ENCODE measurements around the gene PLK5.
"Not testable (repeated sequence)": the region's sequence is repeated elsewhere in the genome, so short reads cannot be mapped to it uniquely, and the experiment has no call there.

Gene PLK5

GRCh38 chr19:1523412-1524286 lies at the start of gene PLK5:
Gene PLK5, plus strand, starts transcription at chr19:1524077. Its CDS starts 2,920 bp downstream, at chr19:1526997.
- Histone ChIP-seq H3K36me3 (ENCODE audit: insufficient read depth, low read length) (no peaks in the 10 kb centered on the region), H3K4me3 (ENCODE audit: low read depth in 1 of 2, low read length in 2 of 2) (peak within 1 kb of the TSS in 1 of 2 donors; percentile 20), H3K27me3 (ENCODE audit: control insufficient read depth in 1 of 2, insufficient read depth in 2 of 2, low read length in 2 of 2) (peaks cover 20 to 51% of the 10 kb centered on the region in 2 donors), H3K4me1 (ENCODE audit: insufficient read depth, low read length) (peaks cover 3% of the 10 kb centered on the region), H3K9ac (ENCODE audit: low read length) (no peak within 1 kb of the TSS), H3K27ac (ENCODE audit: low read depth, low read length) (no peak within 1 kb of the TSS), H3K9me3 (ENCODE audit: low read length) (no peaks in the 10 kb centered on the region)

- H3K9ac ChIP-seq (ENCODE audit: low read length) = no peak overlapping the region
- H3K9me3 ChIP-seq (ENCODE audit: low read length) = no peaks in the 10 kb centered on the region
- peaks cover 5% of the 10 kb centered on the region for H3K36me3 ChIP-seq (ENCODE audit: insufficient read depth, low read length)
- peaks cover 28 to 45% of the 10 kb centered on the region in 2 donors for H3K27me3 ChIP-seq (ENCODE audit: control insufficient read depth in 1 of 2, insufficient read depth in 2 of 2, low read length in 2 of 2)
- no peak overlapping the region for H3K27ac ChIP-seq (ENCODE audit: low read depth, low read length)
- H3K4me3 ChIP-seq (ENCODE audit: low read depth in 1 of 2, low read length in 2 of 2) = no peak overlapping the region
- peaks cover 24% of the 10 kb centered on the region for H3K4me1 ChIP-seq (ENCODE audit: insufficient read depth, low read length)
Observed at GRCh38 chr19:1474765-1475351, 49.0 kb upstream of the PLK5 start.

- H3K9ac ChIP-seq (ENCODE audit: low read length) = no peak overlapping the region
- peaks cover 27 to 35% of the 10 kb centered on the region in 2 donors for H3K27me3 ChIP-seq (ENCODE audit: control insufficient read depth in 1 of 2, insufficient read depth in 2 of 2, low read length in 2 of 2)
- no peaks in the 10 kb centered on the region for H3K9me3 ChIP-seq (ENCODE audit: low read length)
- no peak overlapping the region for H3K4me3 ChIP-seq (ENCODE audit: low read depth in 1 of 2, low read length in 2 of 2)
- H3K27ac ChIP-seq (ENCODE audit: low read depth, low read length) = no peak overlapping the region
- peaks cover 5% of the 10 kb centered on the region for H3K36me3 ChIP-seq (ENCODE audit: insufficient read depth, low read length)
- peaks cover 17% of the 10 kb centered on the region for H3K4me1 ChIP-seq (ENCODE audit: insufficient read depth, low read length)
Observed at GRCh38 chr19:1475751-1476437, 48.0 kb upstream of the PLK5 start.

- H3K9ac ChIP-seq (ENCODE audit: low read length); H3K36me3 ChIP-seq (ENCODE audit: insufficient read depth, low read length); H3K9me3 ChIP-seq (ENCODE audit: low read length); H3K4me3 ChIP-seq (ENCODE audit: low read depth in 1 of 2, low read length in 2 of 2); H3K27ac ChIP-seq (ENCODE audit: low read depth, low read length); H3K4me1 ChIP-seq (ENCODE audit: insufficient read depth, low read length): not testable (repeated sequence)
- H3K27me3 ChIP-seq (ENCODE audit: control insufficient read depth in 1 of 2, insufficient read depth in 2 of 2, low read length in 2 of 2) = peaks cover 16 to 23% of the 10 kb centered on the region in 2 donors
Observed at GRCh38 chr19:1477056-1477455, 46.8 kb upstream of the PLK5 start.

GRCh38 chr19:1478934-1479707 lies 44.8 kb upstream of the PLK5 start, which contains the start of gene C19orf25:
Gene C19orf25, minus strand, starts transcription at chr19:1479215. Its CDS starts 312 bp downstream, at chr19:1478903.
- peak within 1 kb of the TSS; percentile 73 for H3K27ac ChIP-seq (ENCODE audit: low read depth, low read length)
- H3K4me1 ChIP-seq (ENCODE audit: insufficient read depth, low read length) = peaks cover 5% of the 10 kb centered on the region
- peak within 1 kb of the TSS; percentile 21 for H3K9ac ChIP-seq (ENCODE audit: low read length)
- peaks cover 5% of the 10 kb centered on the region for H3K36me3 ChIP-seq (ENCODE audit: insufficient read depth, low read length)
- H3K9me3 ChIP-seq (ENCODE audit: low read length) = no peaks in the 10 kb centered on the region
- peaks cover 0 to 3% of the 10 kb centered on the region in 2 donors for H3K27me3 ChIP-seq (ENCODE audit: control insufficient read depth in 1 of 2, insufficient read depth in 2 of 2, low read length in 2 of 2)
- H3K4me3 ChIP-seq (ENCODE audit: low read depth in 1 of 2, low read length in 2 of 2) = peak within 1 kb of the TSS; percentile 60 to 66

- Histone ChIP-seq H3K27ac (ENCODE audit: low read depth, low read length) (no peak overlapping the region), H3K9ac (ENCODE audit: low read length) (no peak overlapping the region), H3K4me3 (ENCODE audit: low read depth in 1 of 2, low read length in 2 of 2) (no peak overlapping the region), H3K36me3 (ENCODE audit: insufficient read depth, low read length) (no peaks in the 10 kb centered on the region), H3K9me3 (ENCODE audit: low read length) (no peaks in the 10 kb centered on the region), H3K27me3 (ENCODE audit: control insufficient read depth in 1 of 2, insufficient read depth in 2 of 2, low read length in 2 of 2) (no peaks in the 10 kb centered on the region), H3K4me1 (ENCODE audit: insufficient read depth, low read length) (peaks cover 5% of the 10 kb centered on the region)
Observed at GRCh38 chr19:1481224-1481892, 42.5 kb upstream of the PLK5 start.

GRCh38 chr19:1481893-1482360 lies 42.0 kb upstream of the PLK5 start:
- no peak overlapping the region for H3K4me3 ChIP-seq (ENCODE audit: low read depth in 1 of 2, low read length in 2 of 2)
- H3K9ac ChIP-seq (ENCODE audit: low read length) = no peak overlapping the region
- no peaks in the 10 kb centered on the region for H3K9me3 ChIP-seq (ENCODE audit: low read length)
- H3K27ac ChIP-seq (ENCODE audit: low read depth, low read length) = no peak overlapping the region
- no peaks in the 10 kb centered on the region for H3K27me3 ChIP-seq (ENCODE audit: control insufficient read depth in 1 of 2, insufficient read depth in 2 of 2, low read length in 2 of 2)
- H3K4me1 ChIP-seq (ENCODE audit: insufficient read depth, low read length) = peaks cover 5% of the 10 kb centered on the region
- H3K36me3 ChIP-seq (ENCODE audit: insufficient read depth, low read length) = no peaks in the 10 kb centered on the region

- no peak overlapping the region for H3K9ac ChIP-seq (ENCODE audit: low read length)
- no peak overlapping the region for H3K27ac ChIP-seq (ENCODE audit: low read depth, low read length)
- H3K4me1 ChIP-seq (ENCODE audit: insufficient read depth, low read length) = peaks cover 5% of the 10 kb centered on the region
- H3K9me3 ChIP-seq (ENCODE audit: low read length) = no peaks in the 10 kb centered on the region
- no peak overlapping the region for H3K4me3 ChIP-seq (ENCODE audit: low read depth in 1 of 2, low read length in 2 of 2)
- no peaks in the 10 kb centered on the region for H3K36me3 ChIP-seq (ENCODE audit: insufficient read depth, low read length)
- H3K27me3 ChIP-seq (ENCODE audit: control insufficient read depth in 1 of 2, insufficient read depth in 2 of 2, low read length in 2 of 2) = no peaks in the 10 kb centered on the region
Observed at GRCh38 chr19:1482361-1483130, 41.3 kb upstream of the PLK5 start.

- Histone ChIP-seq H3K27ac (ENCODE audit: low read depth, low read length) (no peak overlapping the region), H3K36me3 (ENCODE audit: insufficient read depth, low read length) (no peaks in the 10 kb centered on the region), H3K27me3 (ENCODE audit: control insufficient read depth in 1 of 2, insufficient read depth in 2 of 2, low read length in 2 of 2) (no peaks in the 10 kb centered on the region), H3K4me1 (ENCODE audit: insufficient read depth, low read length) (peaks cover 1% of the 10 kb centered on the region), H3K4me3 (ENCODE audit: low read depth in 1 of 2, low read length in 2 of 2) (no peak overlapping the region), H3K9me3 (ENCODE audit: low read length) (no peaks in the 10 kb centered on the region), H3K9ac (ENCODE audit: low read length) (no peak overlapping the region)
Observed at GRCh38 chr19:1483131-1483978, 40.5 kb upstream of the PLK5 start.

Data from muscle layer of colon (tissue), 2 donors.